Trophoblast cell (in vitro differentiated cells and primary cell): ENCODE data around the gene PIP5K1C.

Experiments
- DNase-seq, 2 donors: peaks; one replicate each; pipeline ENCODE4 v3.0.0-alpha.2; 2016
- H2AFZ ChIP-seq: 2 replicates; pipeline ENCODE4 v1.6.1; 2013; ENCODE audit warnings: low read length, moderate library complexity, mild to moderate bottlenecking; ENCODE audit not compliant: insufficient read depth, poor library complexity
- H2AK5ac ChIP-seq: 2 replicates; pipeline ENCODE4 v1.6.1; 2013; ENCODE audit warnings: mild to moderate bottlenecking, low read length
- H2BK120ac ChIP-seq: 2 replicates; pipeline ENCODE4 v1.6.1; 2013; ENCODE audit warnings: low read length, mild to moderate bottlenecking, moderate library complexity; ENCODE audit not compliant: insufficient read depth, poor library complexity
- H2BK12ac ChIP-seq: 2 replicates; pipeline ENCODE4 v1.6.1; 2013; ENCODE audit warnings: mild to moderate bottlenecking, low read length, moderate library complexity
- H2BK5ac ChIP-seq: 2 replicates; pipeline ENCODE4 v1.6.1; 2013; ENCODE audit warnings: low read length, low read depth, moderate library complexity, mild to moderate bottlenecking; ENCODE audit not compliant: poor library complexity
- H3K14ac ChIP-seq: 2 replicates; pipeline ENCODE4 v1.6.1; 2013; ENCODE audit warnings: mild to moderate bottlenecking, low read length
- H3K18ac ChIP-seq: 2 replicates; pipeline ENCODE4 v1.6.1; 2013; ENCODE audit warnings: mild to moderate bottlenecking, low read length
- H3K23ac ChIP-seq: 2 replicates; pipeline ENCODE4 v1.6.1; 2013; ENCODE audit warnings: low read length
- H3K27ac ChIP-seq: 2 replicates; pipeline ENCODE4 v1.5.1; 2013; ENCODE audit warnings: low read depth, mild to moderate bottlenecking, inconsistent platforms, low read length, moderate library complexity
- H3K27me3 ChIP-seq: 2 replicates; pipeline ENCODE4 v1.6.1; 2013; ENCODE audit warnings: inconsistent platforms, mild to moderate bottlenecking, low read length, moderate library complexity; ENCODE audit not compliant: insufficient read depth
- H3K36me3 ChIP-seq, 2 experiments: 1 replicate in 1 of 2; 2 replicates in 1 of 2; pipeline ENCODE4 v1.6.1; 2013; ENCODE audit warnings: low read length in 2 of 2, mild to moderate bottlenecking in 2 of 2, moderate library complexity in 1 of 2; ENCODE audit not compliant: insufficient read depth in 2 of 2, control insufficient read depth in 1 of 2
- H3K4ac ChIP-seq: 2 replicates; pipeline ENCODE4 v1.6.1; 2013; ENCODE audit warnings: low read depth, mild to moderate bottlenecking, low read length, moderate library complexity
- H3K4me1 ChIP-seq, 2 experiments: 1 replicate in 1 of 2; 2 replicates in 1 of 2; pipeline ENCODE4 v1.6.1; 2013; ENCODE audit warnings: low read length in 2 of 2, mild to moderate bottlenecking in 2 of 2, moderate library complexity in 1 of 2; ENCODE audit not compliant: insufficient read depth in 2 of 2, control insufficient read depth in 1 of 2
- H3K4me2 ChIP-seq: 2 replicates; pipeline ENCODE4 v1.6.1; 2013; ENCODE audit warnings: inconsistent platforms, mild to moderate bottlenecking, low read length, moderate library complexity
- H3K4me3 ChIP-seq: 2 replicates; pipeline ENCODE4 v1.5.1; 2013; ENCODE audit warnings: mild to moderate bottlenecking, low read depth, low read length, inconsistent platforms
- H3K79me1 ChIP-seq: one replicate; pipeline ENCODE4 v1.6.1; 2013; ENCODE audit warnings: low read length
- H3K79me2 ChIP-seq: 2 replicates; pipeline ENCODE4 v1.6.1; 2013; ENCODE audit warnings: low read length, mild to moderate bottlenecking; ENCODE audit not compliant: control insufficient read depth, insufficient read depth, poor library complexity
- H3K9ac ChIP-seq: 2 replicates; pipeline ENCODE4 v1.6.1; 2013; ENCODE audit warnings: mild to moderate bottlenecking, low read length
- H3K9me3 ChIP-seq: 2 replicates; pipeline ENCODE4 v1.6.1; 2013; ENCODE audit warnings: low read depth, mild to moderate bottlenecking, control low read depth, inconsistent platforms, low read length; ENCODE audit not compliant: insufficient read depth
- H4K12ac ChIP-seq: 2 replicates; pipeline ENCODE4 v1.6.1; 2013; ENCODE audit warnings: low read depth, mild to moderate bottlenecking, low read length, moderate library complexity
- H4K8ac ChIP-seq: 2 replicates; pipeline ENCODE4 v1.6.1; 2013; ENCODE audit warnings: low read depth, mild to moderate bottlenecking, low read length, moderate library complexity
- H4K91ac ChIP-seq: one replicate; pipeline ENCODE4 v1.6.1; 2013; ENCODE audit warnings: low read depth, mild to moderate bottlenecking, low read length, moderate library complexity
- WGBS: extraction: QIAGEN DNeasy Blood & Tissue Kit; methylation state at CpG from one replicate; pipeline ENCODE4 v1.1.7; 2013; ENCODE audit warnings: missing lambda C conversion rate; ENCODE audit not compliant: insufficient read length, insufficient coverage; ENCODE audit errors: extremely low coverage; 5-methylcytosine and 5-hydroxymethylcytosine counted together

Gene PIP5K1C

GRCh38 chr19:3672575-3672948 lies 27.7 kb downstream of the PIP5K1C start:
- no peak for DNase-seq
- no CpG with 5 or more reads among the region's 8 CpGs for WGBS
- Histone ChIP-seq H2BK5ac (no peak overlapping the region), H3K4me3 (no peak overlapping the region), H3K27ac (no peak overlapping the region), H4K12ac (no peak overlapping the region), H2BK12ac (no peak overlapping the region), H3K14ac (no peak overlapping the region), H3K27me3 (no peaks in the 10 kb centered on the region), H3K4ac (no peak overlapping the region), H3K4me1 (peaks cover 17 to 32% of the 10 kb centered on the region in 2 experiments), H2BK120ac (no peak overlapping the region), H3K36me3 (peaks cover 0 to 8% of the 10 kb centered on the region in 2 experiments), H2AFZ (no peak overlapping the region), H4K91ac (no peak overlapping the region), H3K9ac (no peak overlapping the region), H3K79me2 (peaks cover 5% of the 10 kb centered on the region), H3K18ac (peak overlapping the region; percentile 75), H3K79me1 (peaks cover 16% of the 10 kb centered on the region), H3K23ac (no peak overlapping the region), H3K9me3 (no peaks in the 10 kb centered on the region), H4K8ac (no peak overlapping the region), H2AK5ac (no peak overlapping the region), H3K4me2 (no peak overlapping the region)

GRCh38 chr19:3671680-3672574 lies 28.3 kb downstream of the PIP5K1C start:
- peaks cover 3 to 8% of the 10 kb centered on the region in 2 experiments for H3K36me3 ChIP-seq
- H4K91ac ChIP-seq, result peak overlapping the region; percentile 72
- H3K9ac ChIP-seq, result no peak overlapping the region
- no peak overlapping the region for H2BK12ac ChIP-seq
- peaks cover 17 to 32% of the 10 kb centered on the region in 2 experiments for H3K4me1 ChIP-seq
- no peak for DNase-seq
- H2BK120ac ChIP-seq, result no peak overlapping the region
- H4K12ac ChIP-seq, result no peak overlapping the region
- peak overlapping the region; percentile 28 for H2AFZ ChIP-seq
- H3K9me3 ChIP-seq, result no peaks in the 10 kb centered on the region
- no CpG with 5 or more reads among the region's 40 CpGs for whole genome bisulfite sequencing
- no peak overlapping the region for H2AK5ac ChIP-seq
- H3K27ac ChIP-seq, result no peak overlapping the region
- H3K18ac ChIP-seq, result peak overlapping the region; percentile 75
- no peak overlapping the region for H4K8ac ChIP-seq
- peak overlapping the region; percentile 51 for H3K14ac ChIP-seq
- peaks cover 16% of the 10 kb centered on the region for H3K79me1 ChIP-seq
- no peak overlapping the region for H3K4me3 ChIP-seq
- peaks cover 5% of the 10 kb centered on the region for H3K79me2 ChIP-seq
- no peaks in the 10 kb centered on the region for H3K27me3 ChIP-seq
- no peak overlapping the region for H3K4me2 ChIP-seq
- peak overlapping the region; percentile 28 for H3K4ac ChIP-seq
- no peak overlapping the region for H2BK5ac ChIP-seq
- H3K23ac ChIP-seq, result no peak overlapping the region

GRCh38 chr19:3670796-3671679 lies 29.2 kb downstream of the PIP5K1C start:
- peaks cover 8 to 10% of the 10 kb centered on the region in 2 experiments for H3K36me3 ChIP-seq
- H3K9ac ChIP-seq, result no peak overlapping the region
- H3K27me3 ChIP-seq, result no peaks in the 10 kb centered on the region
- WGBS, result no CpG with 5 or more reads among the region's 45 CpGs
- peaks cover 17 to 32% of the 10 kb centered on the region in 2 experiments for H3K4me1 ChIP-seq
- H2BK5ac ChIP-seq, result peak overlapping the region; percentile 38
- H2AK5ac ChIP-seq, result peak overlapping the region; percentile 6
- H4K91ac ChIP-seq, result peak overlapping the region; percentile 72
- H3K14ac ChIP-seq, result peak overlapping the region; percentile 61
- no peak overlapping the region for H4K12ac ChIP-seq
- peak overlapping the region; percentile 49 for H4K8ac ChIP-seq
- DNase-seq, result no peak
- H2BK12ac ChIP-seq, result peak overlapping the region; percentile 55
- no peak overlapping the region for H3K4me3 ChIP-seq
- peaks cover 5% of the 10 kb centered on the region for H3K79me2 ChIP-seq
- H3K18ac ChIP-seq, result peak overlapping the region; percentile 82
- H3K4me2 ChIP-seq, result no peak overlapping the region
- H2AFZ ChIP-seq, result peak overlapping the region; percentile 32
- H3K27ac ChIP-seq, result peak overlapping the region; percentile 49
- no peak overlapping the region for H3K23ac ChIP-seq
- H2BK120ac ChIP-seq, result peak overlapping the region; percentile 21
- H3K79me1 ChIP-seq, result peaks cover 16% of the 10 kb centered on the region
- peak overlapping the region; percentile 61 for H3K4ac ChIP-seq
- H3K9me3 ChIP-seq, result peaks cover 2% of the 10 kb centered on the region
